Hematopoietic multipotent progenitor cell treated with erythropoietin and hydrocortisone succinate and interleukin-3 and kit ligand, for 4 days (in vitro differentiated cells): ENCODE measurements around the gene COL15A1.
A peak's percentile ranks its signal among the peaks of the same experiment; 100 is the strongest.

ENCODE experiments used
- DNase-seq: peaks from one replicate; pipeline ENCODE4 v3.0.0-alpha.2; 2015

Gene COL15A1

GRCh38 chr9:99118782-99119466, 175.2 kb downstream of the COL15A1 start:
- peak; percentile 73 for DNase-seq

- DNase-seq, result no peak
Observed at GRCh38 chr9:99119976-99120655, 176.4 kb downstream of the COL15A1 start.
